T-helper 1 cell treated with Interleukin-12 subunit alpha and Interleukin-12 subunit beta and Interleukin-4 antibody, amounts not matched to agents 30 ng/mL and 1 ng/mL, for 36 hours (primary cell): Measurements from ENCODE around the gene CCR9. TPM values are rescaled to one million over a fixed set of nuclear protein-coding genes. Genes with fewer than 3 reads are reported as not detected.

ENCODE experiments used
- intact Hi-C: fragments of 100-400 bp; cut with micrococcal nuclease; formaldehyde crosslinking; loops from one replicate; pipeline ENCODE4 v1.15.1; 2024
- total RNA-seq: library from RNA; stranded (reverse); gene quantifications from 2 replicates; pipeline ENCODE4 v1.2.3, GENCODE V29; 2022

CCR9 gene
- total RNA-seq, 1 donor from 2014 or later: not detected

DNA sequence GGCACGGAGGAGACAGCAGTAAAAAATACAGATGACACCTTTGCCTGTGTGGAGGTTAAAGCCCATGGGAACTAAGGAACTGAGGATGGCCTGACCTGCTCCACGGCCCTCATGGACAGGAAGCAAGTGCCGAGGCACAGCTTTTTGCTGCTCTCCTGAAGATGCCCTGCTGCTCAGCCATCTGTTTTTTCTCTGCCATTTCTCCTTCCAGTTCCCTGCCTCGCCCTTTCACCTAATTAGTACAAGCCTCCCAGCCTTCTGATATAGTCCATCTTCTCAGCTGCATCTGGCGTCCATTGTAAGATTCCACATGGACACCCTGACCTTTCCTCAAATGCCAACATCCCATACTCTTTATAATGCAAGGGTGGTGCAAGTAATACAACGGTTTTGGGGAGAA, 45.2 kb downstream of the CCR9 start:
- intact Hi-C loops: no loop called here

DNA sequence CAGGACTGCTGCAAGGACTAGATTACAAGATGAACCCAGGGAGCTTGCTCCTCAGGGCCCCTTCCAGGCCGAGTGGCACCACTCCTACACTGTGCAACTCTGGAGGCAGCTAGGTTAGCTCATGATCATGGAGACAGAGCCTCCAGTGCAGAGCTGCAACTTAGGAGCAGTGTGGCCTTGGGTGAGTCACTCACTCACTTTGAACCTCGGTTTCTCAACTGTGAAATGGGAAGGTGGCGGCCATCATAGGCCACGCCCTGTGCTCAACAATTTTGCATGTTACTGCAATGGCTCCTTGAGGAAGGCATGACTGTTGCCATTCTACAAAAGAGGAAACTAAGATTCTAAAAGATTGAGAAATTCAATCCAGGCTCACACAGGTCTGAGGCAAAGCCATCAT, 45.8 kb downstream of the CCR9 start:
- intact Hi-C loops: no loop called here

DNA sequence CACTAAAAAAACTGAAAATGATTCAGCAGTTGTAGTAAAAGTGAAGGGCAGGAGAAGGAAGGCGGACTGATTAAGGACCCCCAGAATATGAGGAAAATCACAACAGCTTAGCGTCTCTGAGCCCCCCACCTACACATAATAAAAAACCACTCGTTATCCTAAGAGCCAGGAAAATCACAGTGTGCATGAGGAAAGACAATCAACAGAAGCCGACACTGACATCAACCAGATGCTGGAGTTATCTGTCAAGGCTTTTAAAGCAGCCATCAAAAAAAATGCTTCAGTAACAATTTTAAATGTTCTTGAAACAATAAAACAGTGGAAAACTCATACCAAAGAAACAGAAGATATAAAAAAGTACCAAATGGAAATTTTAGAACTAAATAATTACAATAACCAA, 47.2 kb downstream of the CCR9 start:
- intact Hi-C loops: no loop called here

DNA sequence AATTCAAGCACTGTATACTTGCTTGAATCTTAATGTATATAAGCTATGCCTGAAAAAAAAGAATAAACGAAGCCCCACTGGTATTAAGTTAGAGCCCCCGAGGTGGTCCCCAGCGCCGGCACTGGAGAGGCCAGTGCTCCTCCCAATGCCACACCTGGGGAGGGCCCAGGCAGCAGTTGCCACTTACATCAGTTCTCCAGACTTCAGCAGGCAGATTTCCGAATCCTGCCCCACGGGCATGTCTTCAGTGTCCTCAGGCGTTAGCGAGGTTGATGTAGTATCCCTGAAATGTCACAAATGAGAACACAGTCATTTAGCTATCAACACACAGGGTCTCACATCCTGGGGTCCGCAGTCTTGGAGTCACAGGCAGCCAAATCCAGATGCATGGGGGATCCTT, 49.9 kb downstream of the CCR9 start:
- intact Hi-C loops: no loop called here

DNA sequence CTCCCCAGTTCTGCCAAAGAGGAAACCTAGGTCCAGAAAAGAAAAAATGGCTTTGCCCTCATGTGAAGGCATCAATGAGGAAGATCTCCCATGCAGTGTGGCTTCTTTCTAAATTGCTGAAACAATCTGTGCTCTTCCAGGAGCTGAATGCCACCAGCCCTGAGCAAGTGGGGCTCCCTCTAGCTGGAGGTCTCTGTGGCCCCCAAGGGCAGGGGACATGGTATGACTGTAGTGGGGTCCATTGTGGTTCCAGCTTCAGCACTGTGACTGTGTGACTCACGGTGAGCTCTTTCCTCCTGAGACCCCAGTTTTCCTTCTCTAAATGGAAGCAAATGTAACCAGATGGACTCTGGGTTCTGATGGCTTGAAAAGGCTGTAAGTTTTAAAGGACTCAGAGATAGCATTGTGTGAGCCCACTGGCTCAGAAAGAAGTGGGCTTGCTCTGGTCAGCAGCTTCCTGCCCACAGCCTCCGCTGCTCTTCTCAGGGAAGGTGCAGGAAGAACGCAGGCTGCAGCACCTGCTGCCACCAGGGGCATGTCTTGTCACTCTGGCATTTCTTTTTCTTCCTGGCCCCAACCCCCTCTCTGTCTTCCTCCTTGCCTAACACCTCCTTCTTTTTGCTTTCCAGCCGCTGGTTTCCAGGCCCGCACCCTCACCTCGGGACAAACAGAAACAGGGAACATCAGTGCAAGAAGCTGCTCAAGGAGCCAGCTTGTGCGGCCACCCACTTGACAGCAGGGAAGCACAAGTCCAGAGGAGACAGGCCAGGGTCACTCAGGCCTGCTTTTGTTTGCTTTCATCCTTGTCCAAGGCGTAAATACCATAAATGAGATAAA, 51.1 kb downstream of the CCR9 start:
- intact Hi-C loops: loop anchor here (1.0 kb wide), 6 partner anchors 59 to 505 kb away; partner anchors contain the start of gene CCR1

GRCh38 chr3:45938043-45938435, 51.7 kb downstream of the CCR9 start:
- intact Hi-C loops: loop anchor here (1.0 kb wide), 6 partner anchors 58 to 504 kb away; partner anchors contain the start of gene CCR1

GRCh38 chr3:45938864-45939263, 52.5 kb downstream of the CCR9 start:
- intact Hi-C loops: loop anchor here (1.0 kb wide), 6 partner anchors 57 to 503 kb away; partner anchors contain the start of gene CCR1

DNA sequence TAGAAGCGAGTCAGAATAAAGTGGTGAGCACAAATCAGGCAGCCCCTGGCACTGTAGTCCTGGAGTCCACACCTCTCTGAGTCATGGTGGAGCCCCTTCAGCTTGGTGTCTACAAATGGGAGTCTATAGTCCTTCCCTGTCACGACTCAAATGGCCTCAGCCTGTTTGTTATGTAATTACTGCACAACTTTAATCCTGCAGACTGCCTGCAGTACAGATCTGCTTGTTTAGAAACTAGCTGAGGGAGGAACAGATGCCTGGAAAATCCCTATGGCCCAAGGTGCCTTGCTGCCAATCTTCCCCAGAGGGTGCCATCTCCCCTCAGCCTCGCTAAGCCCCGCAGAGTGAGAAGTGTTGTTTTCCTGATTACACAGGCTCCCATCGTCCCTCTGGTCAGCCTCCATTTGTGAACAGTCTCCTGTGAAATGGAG, 53.0 kb downstream of the CCR9 start:
- intact Hi-C loops: no loop called here

GRCh38 chr3:45940004-45940780, 53.8 kb downstream of the CCR9 start:
- intact Hi-C loops: no loop called here

GRCh38 chr3:45940781-45941365, 54.5 kb downstream of the CCR9 start:
- intact Hi-C loops: no loop called here

DNA sequence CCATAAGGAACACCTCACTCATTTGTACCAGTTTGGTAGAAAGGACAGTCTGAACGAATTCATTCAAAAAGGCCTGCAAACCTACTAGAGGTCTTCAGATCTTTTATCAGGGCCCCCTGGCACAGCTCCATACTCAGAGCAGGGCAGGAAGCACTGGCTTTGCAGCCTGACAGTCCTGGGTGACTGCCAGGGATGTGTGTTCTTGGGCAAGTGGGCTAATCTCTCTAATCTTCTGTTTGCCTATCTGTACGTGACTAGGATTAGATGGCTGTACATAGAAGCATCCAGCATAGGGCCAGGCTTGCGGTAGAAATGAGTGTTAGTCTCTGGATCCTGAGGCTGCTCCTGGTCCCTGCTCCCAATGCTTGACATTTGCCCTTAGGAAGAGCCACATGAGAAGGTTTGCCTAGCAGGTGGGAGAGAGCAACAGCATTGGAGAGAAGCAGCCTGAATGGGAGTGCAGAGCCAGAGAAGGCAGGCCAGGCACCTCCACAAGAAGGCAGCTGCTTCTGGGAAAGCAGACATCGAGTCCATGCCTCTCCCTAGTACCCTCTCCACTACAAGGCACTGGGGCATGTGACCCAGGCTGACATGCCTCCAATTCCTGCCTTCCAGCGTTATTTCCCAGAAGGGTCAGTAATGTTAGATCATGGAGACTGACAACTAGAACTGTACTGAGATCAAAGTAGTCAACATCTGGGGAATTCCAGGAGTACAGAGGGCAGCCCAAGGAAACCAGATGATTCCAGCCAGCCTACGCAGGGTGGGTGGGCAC, 55.9 kb downstream of the CCR9 start:
- intact Hi-C loops: no loop called here

DNA sequence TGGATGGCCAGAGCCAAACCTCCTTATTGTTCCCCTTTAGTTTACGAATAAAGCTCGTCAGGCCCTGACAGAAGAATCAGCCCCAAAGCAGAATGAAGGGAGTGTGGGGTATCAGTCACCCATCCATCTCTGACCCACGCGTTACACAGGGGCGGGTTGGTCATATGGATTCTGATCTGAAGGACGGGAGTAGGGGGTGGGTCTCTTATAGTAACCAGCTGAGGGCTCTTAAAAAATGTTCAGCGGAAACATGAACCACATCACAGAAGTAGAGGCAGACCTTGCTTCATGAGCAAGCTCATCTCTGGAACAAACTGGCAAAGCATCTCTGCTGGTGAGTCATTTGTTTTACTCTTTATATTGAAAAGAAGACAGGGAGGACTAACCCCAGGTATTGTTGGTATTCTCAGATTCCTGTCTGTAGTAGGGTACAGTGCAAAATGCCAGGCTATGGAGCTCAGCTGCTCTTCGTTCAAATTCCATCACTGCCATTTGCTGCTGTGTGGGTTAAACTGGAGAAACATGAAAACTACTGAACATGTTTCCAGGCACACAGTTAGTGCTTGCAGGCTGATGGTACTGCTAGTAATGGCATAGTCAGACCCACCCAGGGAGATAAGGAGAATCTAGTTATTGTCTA, 57.0 kb downstream of the CCR9 start, which contains the start of gene CXCR6:
Gene CXCR6 (plus strand): TSS at position 258 of the 640 bp plus-strand sequence. CDS start 3,018 bp downstream, outside the sequence.
- intact Hi-C loops: loop anchor here (1.0 kb wide), 4 partner anchors 19 to 155 kb away; partner anchors contain the start of gene FYCO1

GRCh38 chr3:45944830-45945620, 58.7 kb downstream of the CCR9 start:
- intact Hi-C loops: no loop called here

GRCh38 chr3:45946307-45946706, 60.0 kb downstream of the CCR9 start:
- intact Hi-C loops: no loop called here

GRCh38 chr3:45946875-45947274, 60.5 kb downstream of the CCR9 start:
- intact Hi-C loops: no loop called here

GRCh38 chr3:45947361-45947760, 61.0 kb downstream of the CCR9 start:
- intact Hi-C loops: no loop called here

DNA sequence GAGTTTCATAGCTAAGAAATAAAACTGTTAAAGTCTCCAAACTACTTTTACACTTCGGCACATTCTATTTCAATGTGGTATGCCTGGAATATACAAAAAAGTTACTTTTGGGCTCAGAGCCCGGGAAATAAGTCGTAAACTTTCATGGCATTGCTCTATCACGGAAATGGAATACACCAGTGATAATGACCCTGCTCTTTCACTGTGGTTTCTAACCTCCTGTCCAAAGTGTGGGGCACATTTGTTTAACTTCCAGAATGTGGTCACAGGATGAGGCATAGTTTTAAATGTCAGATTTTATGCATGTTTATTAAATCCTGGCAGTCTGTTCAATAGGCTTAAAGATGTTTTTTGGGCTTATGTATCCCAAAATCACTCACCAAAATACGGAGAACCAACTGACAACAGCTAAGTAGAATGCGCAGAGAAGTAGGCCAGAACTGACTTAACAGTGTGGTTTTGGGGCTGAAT, 62.0 kb downstream of the CCR9 start:
- intact Hi-C loops: no loop called here

DNA sequence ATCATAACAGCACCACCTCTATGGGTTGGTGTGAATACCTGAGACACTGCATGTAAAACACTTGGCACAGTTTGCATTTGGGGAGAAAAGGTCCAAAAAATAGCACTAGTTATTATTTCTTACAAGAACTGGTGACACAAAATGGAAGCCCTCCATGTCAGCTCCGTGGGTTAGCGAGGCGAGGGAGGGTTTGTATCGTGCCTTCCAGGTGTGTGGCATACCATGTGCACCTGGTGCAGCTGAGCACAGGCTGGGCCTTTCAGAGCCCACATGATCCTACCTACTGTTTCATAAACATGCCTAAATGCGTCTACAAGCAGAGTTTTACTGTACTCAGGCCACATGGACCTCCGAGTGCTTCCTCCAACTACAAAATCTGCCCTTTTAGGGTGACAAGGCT, 62.5 kb downstream of the CCR9 start:
- intact Hi-C loops: no loop called here

DNA sequence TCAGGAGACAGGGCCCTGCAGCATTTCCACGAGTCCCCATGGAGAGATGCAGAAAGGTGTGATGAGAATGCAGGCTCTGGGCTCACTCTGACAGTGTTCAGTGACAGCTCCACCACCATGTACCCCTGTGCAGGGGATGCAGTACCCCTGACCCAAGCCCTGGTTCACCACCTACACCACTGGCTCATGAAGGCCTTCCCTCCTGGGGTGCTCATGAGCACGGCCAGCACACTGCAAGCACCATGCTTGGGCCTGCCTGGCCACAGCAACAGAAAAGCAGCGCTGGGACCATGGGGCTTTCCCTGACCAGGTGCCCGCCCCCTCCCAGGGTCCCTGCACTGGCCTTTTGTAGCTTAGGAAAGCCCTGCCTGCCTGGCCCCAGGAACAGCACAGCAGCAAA, 63.1 kb downstream of the CCR9 start:
- intact Hi-C loops: no loop called here
